AG09319 (cell line): Measurements from ENCODE around the gene OR2C3.
"Not testable (repeated sequence)": the region's sequence is repeated elsewhere in the genome, so short reads cannot be mapped to it uniquely, and the experiment has no call there.

ENCODE experiments used
- DNase-seq: peaks from one replicate; pipeline ENCODE4 v3.0.0-alpha.2; 2010; ENCODE audit warnings: low read depth; ENCODE audit errors: extremely low read depth
- TF ChIP-seq, protein P1 (sequence below): IDR thresholded peaks from 2 replicates; pipeline ENCODE4 v1.5.1; 2011; ENCODE audit warnings: low read depth, mild to moderate bottlenecking, inconsistent platforms, low read length, moderate library complexity

The OR2C3 gene

GRCh38 chr1:247539215-247539614, 3.0 kb upstream of the OR2C3 start:
- no peak for DNase-seq
- TF ChIP-seq, protein P1, sequence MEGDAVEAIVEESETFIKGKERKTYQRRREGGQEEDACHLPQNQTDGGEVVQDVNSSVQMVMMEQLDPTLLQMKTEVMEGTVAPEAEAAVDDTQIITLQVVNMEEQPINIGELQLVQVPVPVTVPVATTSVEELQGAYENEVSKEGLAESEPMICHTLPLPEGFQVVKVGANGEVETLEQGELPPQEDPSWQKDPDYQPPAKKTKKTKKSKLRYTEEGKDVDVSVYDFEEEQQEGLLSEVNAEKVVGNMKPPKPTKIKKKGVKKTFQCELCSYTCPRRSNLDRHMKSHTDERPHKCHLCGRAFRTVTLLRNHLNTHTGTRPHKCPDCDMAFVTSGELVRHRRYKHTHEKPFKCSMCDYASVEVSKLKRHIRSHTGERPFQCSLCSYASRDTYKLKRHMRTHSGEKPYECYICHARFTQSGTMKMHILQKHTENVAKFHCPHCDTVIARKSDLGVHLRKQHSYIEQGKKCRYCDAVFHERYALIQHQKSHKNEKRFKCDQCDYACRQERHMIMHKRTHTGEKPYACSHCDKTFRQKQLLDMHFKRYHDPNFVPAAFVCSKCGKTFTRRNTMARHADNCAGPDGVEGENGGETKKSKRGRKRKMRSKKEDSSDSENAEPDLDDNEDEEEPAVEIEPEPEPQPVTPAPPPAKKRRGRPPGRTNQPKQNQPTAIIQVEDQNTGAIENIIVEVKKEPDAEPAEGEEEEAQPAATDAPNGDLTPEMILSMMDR: no peak

- TF ChIP-seq, protein P1: no peak
- no peak for DNase-seq
Measured at GRCh38 chr1:247538561-247538960, 2.3 kb upstream of the OR2C3 start.

GRCh38 chr1:247535402-247535801, 838 bp downstream of the OR2C3 start:
- no peak for DNase-seq
- TF ChIP-seq, protein P1: no peak

GRCh38 chr1:247531937-247532336, 4.3 kb downstream of the OR2C3 start:
- no peak for DNase-seq
- TF ChIP-seq, protein P1: no peak

DNA sequence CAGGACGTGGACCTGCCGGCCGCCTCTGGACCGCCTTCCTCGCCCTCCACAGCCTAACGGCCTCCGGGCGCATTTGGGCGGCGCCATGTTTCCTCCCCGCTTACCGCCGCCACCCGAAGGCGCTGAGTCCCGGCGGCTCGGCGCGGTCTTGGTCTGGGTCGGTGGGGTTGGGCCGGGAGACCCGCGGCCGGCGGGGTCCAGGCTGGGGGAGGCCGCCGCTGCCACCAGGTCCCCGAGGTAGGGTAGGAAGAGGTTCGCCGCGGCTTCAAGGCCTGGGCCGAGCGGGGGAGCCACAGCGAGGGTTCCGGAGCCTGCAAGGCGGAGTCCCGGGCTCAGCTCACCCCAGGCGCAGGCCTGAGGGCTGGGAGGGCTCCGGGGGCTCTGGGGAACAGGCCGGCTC, 5.5 kb downstream of the OR2C3 start:
- no peak for DNase-seq
- TF ChIP-seq, protein P1: no peak

DNA sequence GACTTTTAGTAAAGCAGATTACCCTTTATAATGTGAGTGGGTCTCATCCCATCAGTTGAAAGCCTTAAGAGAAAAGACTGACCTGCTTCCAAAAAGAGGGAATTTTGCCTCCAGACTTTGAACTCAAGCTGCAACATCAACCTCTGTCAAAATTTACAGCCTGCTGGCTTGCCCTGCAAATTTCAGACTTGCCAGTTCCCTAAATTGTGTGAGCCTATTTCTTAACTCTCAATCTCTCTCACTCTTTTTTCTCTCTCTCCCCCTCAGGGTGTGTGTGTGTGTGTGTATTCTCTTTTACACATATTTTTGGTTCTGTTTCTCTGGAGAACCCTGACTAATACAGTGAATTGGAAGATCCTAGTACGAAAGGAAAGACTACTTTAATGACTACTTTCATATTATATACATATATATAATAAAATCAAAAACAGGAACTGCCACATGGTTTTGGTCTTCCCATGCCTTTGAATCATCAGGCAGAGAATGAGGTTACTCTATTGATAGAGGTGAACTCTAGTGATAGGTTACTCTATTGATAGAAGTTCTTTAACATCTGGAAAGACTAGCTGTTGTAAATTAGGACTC, 6.4 kb downstream of the OR2C3 start:
- DNase-seq: no peak
- TF ChIP-seq, protein P1: no peak

DNA sequence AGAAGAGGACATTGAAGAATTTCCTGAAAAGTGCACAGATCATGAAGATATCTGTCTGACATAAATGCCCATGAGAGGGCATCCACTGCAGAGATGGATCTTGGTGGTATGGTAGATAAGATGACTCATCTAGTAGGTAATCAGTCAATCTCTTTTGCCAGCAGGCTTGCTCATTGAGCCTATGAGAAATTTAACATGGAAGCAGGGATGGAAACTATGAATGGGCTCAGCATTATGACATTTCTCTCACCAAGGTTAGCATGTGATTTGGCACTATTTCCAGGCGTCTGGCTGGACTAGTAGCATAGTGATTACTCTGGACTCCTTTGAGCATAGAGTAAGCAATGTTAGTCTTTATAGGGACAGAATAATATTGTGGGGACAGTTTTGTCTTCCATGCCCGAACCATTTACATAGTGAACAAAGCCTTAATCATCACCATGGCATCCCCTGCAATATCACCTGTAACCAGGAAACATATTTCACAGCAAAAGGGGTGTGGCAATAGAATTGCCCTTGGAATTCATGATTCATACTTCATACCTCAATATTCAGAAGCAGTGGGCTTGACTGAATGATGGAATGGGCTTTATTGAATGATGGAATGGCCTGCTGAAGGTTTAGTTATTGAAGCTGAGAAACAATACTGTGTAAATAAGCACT, 7.3 kb downstream of the OR2C3 start:
- TF ChIP-seq, protein P1: no peak
- no peak for DNase-seq

DNA sequence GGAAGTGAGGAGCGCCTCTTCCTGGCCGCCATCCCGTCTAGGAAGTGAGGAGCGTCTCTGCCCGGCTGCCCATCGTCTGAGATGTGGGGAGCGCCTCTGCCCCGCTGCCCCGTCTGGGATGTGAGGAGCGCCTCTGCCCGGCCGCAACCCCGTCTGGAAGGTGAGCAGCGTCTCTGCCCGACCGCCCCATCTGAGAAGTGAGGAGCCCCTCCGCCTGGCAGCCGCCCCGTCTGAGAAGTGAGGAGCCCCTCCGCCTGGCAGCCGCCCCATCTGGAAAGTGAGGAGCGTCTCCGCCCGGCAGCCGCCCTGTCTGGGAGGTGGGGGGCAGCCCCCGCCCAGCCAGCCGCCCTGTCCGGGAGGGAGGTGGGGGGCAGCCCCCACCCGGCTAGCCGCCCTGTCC, 14.4 kb downstream of the OR2C3 start:
- not testable (repeated sequence) for DNase-seq
